GM18508 (cell line): ENCODE results near the gene KCNJ5.

Experiments used
- ATAC-seq: cut with Tn5 transposase; IDR thresholded peaks from one replicate; pipeline ENCODE4 v1.9.1; 2021; ENCODE audit warnings: moderate number of reproducible peaks; ENCODE audit not compliant: insufficient read depth, unreplicated experiment

KCNJ5 gene

DNA sequence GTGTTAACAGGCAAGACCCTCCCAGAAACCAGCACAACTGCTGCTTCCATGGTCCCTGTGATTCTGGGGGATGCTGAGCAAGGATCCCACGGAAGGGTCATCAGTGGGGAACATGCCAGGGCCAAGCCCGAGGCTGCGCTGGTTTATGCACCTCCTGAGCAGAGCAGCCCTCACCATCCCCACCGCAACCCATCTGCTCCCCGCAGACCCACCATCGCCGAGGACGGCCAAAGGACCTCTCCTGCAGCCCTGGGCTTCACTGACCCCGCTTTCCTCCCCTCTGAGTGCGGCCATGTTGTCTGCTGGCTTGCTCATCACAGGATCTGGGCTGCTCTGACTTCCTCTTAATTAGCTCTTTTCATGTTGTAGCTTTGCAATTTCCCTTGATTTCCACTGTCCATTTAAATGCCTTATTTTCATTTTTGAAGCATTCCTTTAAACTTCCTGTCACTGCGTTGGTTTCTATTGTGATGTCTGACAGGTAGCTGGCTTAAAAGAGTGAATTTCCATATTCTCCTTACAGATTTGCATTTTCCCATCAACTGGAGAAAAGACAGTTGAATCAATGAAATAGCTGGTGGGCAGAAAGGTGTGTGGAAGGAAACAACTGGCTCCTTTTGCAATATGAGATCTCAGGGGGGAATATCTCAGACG is 36.7 kb downstream of the KCNJ5 start:
- no peak for ATAC-seq

- peak; percentile 98 for ATAC-seq
These were observed 37.2 kb downstream of the KCNJ5 start for GRCh38 chr11:128928400-128928799.

GRCh38 chr11:128929468-128929867 is 38.3 kb downstream of the KCNJ5 start:
- no peak for ATAC-seq

DNA sequence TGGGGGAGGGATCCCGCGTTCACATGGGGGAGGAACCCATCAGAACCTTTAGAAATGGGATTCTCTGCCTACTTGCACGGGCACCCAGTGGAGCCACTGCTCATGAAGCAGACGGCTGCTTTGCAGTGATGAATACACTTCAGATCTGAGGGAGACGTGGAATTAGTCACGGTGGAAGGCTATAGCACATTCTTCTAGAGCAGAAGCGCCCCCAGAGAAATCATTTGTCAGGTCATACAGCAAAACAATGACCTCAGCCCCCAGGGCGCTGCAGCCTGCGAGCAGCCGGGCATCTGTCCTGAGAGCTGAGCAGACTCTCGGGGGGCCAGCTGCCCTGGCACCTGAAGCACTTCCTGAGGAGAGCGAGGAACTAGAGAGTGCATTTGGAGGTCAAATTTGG is 38.8 kb downstream of the KCNJ5 start:
- no peak for ATAC-seq

DNA sequence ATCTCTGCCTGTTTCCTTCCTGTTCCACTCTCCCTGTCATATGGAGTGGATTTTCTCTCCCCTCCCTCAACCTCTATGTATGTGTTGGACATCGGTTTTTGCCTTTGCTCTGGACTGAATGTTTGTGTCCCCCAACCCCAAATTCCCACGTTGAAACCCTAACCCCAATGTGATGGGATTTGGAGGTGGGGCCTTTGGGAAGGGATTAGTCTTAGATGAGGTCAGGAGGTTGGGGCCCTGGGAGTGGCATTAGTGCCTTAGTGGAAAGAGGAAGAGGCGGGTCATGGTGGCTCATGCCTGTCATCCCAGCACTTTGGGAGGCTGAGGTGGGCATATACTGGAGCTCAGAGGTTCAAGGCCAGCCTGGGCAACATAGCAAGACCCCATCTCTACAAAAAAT is 39.9 kb downstream of the KCNJ5 start:
- no peak for ATAC-seq

GRCh38 chr11:128931668-128932067 is 40.5 kb downstream of the KCNJ5 start:
- ATAC-seq: no peak

DNA sequence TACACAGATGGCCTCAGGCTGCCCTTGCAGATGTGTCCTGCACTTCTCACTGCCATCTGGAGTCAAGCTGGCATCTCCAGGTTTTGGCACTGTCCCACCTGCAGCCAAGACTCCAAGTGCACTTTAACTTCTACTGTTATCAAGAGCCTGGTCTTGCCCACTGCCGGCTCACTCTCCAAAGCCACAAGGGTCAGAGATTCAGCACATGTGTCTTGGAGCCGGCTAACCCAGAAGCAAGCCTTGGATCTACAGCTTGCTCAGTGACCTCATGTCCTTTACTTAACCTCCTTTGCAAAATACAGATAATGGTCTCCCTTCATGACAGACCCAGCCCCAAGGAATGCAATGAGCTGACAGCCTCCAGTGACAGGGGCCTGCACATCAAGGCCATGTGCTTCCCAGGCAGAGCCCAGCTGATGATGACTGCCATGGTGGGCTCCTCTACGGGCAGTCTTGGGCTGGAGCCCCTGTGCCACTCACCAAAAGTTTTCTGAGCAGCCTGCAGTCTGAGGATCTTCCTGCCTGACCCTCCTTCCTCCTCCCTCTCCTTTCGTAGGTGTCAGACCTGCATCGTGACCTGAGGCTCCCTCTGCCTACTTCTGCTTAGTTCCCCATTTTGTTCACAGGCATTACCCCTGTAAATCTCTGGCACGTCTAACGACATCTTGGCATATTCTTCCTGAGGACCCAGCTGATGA is 42.5 kb downstream of the KCNJ5 start:
- no peak for ATAC-seq

DNA sequence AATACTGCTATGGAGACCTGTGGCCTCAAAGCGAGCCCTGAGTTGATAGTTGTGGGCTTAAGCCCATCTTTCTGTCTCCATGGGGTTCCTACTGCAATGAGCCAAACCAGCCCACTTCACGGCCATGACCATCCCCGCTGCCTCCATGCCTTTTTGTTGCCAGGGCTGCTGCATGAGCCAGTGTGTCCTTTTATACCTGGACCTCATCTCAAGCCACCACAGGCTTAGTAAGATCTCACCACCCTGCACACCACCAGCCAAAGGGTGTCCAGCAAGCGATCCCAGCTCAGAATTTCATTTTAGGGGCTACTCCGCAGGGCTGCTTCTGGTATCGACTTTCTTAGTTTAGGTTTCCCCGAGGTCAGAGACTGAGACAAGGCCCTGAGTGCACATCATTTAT is 43.2 kb downstream of the KCNJ5 start:
- no peak for ATAC-seq

- no peak for ATAC-seq
These were observed 43.8 kb downstream of the KCNJ5 start for GRCh38 chr11:128934926-128935325.

GRCh38 chr11:128936606-128937251 is 45.6 kb downstream of the KCNJ5 start:
- no peak for ATAC-seq

DNA sequence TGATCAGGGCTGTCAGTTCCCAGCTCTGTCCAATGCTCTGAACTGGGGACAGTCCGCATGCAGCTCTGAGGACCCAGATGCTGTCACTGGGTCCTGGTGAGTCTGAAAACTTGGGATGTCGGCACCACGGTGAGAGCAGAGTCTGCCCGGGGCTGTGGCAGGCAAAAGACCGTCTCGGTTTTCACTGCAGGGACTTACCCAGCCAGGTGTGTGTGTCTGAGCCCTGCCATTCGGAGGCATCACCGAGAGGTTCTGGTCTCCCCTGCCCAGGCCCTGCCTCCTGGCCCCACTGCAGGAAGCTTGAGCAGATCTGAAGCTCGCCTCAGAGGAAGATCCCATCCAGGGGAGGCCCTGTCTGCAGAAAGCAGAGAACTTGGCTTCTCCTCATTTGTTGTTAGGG is 46.3 kb downstream of the KCNJ5 start:
- no peak for ATAC-seq

DNA sequence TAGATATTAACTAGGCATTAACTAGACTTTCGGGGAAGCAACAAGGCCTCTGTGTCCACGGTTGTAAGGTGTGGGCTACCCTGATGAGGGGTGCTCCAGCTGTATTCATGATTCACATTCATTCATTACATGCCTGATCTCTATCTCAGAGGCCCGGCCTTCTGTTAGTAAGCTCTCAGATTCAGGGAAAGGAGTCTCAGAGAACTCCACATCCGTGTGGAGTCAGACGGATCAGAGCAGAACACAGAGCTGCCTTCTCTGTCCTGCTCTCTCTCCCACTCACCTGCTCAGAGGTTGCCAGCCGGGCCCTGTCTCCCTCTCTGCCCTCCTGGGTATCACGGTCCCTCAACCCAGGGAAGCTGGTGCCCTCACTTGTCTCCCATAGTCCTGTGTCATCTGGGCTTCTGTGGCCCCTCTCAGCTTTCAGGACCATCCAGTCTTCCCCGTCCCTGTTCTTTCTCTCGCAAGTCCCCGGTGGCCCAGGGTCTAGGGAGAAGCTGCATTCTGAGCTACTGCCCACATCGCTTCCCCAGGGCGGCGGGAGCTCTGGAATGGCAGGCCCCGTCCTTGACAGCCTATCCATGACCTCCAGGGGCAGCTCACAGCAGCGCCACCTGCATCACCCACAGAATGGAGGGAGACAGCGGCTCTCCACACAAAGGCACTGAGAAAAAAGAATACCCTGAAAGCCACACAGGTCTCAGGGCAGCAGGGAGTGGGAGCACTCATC is 47.2 kb downstream of the KCNJ5 start:
- ATAC-seq: no peak

DNA sequence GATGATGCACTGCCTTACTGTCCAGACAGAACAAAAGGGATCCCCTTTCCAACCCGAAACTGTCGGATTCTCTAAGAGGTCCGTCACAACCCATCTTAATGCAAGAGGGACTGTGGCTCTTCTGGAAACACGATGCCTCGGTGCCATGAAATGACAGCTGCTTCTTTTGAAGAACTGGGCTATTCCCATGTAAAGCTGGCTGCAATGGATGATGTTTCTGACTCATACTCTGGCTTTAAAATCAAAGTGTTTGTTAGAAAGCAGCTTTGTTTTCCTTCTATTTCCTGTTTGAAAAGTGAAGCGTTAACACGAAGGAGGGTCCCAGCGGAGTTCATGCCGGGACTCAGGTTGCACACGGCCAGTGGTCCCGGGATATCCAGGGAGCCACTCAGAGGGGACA is 48.4 kb downstream of the KCNJ5 start:
- ATAC-seq: no peak

GRCh38 chr11:128940156-128940555 is 49.0 kb downstream of the KCNJ5 start:
- no peak for ATAC-seq

DNA sequence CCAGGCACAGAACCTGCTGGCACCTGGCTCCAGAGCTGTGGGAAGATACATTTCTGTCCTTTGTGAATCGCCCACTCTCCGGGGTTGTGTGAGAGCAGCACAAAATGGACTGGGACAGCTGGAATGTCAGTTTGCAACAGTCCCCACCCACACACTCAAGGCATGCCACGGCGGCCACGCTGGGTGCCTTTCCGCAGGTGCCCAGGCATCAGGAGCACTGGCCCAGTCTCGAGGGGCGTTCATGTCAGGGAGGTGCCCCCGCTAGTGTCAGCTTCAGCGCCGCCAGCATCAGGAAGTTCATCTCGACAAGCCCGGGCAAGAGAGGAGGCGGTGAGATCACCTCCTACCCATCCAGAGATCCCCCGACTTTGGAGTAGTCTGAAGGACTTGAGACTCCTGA is 49.4 kb downstream of the KCNJ5 start:
- ATAC-seq: no peak

DNA sequence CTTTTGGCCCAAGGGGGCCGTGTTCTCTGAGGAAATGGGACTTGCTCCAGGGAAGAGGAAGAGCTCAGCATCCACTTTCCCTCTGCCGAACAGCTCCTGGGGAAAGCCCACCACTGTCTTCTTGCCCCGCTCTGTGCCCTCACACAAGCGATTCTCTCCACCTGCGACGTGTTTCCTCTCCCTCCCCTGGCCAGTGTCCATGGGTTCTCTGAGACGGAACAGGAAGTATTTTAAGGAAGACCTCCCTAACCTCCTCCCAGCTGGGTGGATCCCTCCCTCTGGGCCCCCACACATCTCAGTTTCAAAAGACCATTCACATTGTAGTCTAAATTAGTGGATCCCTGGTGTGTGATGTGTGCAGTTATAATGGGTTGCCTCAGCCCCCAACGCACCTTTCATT is 50.0 kb downstream of the KCNJ5 start:
- ATAC-seq: no peak

DNA sequence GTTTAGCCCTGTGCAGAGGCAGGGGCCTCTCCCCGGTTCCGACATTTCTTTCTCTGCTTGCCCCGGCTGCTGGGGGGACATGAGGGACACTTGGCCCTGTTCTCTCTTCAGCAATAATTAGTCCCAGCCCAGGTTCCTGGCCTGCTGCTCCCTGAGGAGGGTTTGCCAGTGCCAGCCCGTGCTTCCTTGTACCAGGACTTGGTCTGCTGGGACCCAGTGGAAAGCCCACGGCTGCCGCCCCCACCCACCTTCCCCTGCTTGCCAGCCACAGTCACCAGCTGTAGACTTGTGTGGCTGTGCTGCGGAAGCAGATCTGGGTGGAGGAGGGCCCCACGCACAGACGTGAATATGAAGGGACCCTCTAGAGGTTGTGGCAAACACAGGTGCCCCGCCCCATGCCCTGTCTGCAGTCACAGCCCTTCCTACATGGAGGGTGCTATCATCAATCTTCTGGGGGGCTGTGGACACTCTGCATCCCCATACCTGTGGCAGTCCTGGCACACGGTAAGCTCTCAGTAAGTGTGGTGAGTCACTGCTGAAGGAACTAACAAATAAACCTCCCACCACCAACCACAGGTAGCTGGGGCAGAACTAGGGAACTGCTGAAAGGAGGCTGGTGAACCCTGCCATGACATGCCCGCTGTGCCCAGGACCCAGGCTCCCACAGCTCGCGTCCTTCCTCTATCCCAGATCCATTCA is 50.6 kb downstream of the KCNJ5 start:
- ATAC-seq: no peak

- ATAC-seq: no peak
These were observed 51.1 kb downstream of the KCNJ5 start for GRCh38 chr11:128942272-128942612.

DNA sequence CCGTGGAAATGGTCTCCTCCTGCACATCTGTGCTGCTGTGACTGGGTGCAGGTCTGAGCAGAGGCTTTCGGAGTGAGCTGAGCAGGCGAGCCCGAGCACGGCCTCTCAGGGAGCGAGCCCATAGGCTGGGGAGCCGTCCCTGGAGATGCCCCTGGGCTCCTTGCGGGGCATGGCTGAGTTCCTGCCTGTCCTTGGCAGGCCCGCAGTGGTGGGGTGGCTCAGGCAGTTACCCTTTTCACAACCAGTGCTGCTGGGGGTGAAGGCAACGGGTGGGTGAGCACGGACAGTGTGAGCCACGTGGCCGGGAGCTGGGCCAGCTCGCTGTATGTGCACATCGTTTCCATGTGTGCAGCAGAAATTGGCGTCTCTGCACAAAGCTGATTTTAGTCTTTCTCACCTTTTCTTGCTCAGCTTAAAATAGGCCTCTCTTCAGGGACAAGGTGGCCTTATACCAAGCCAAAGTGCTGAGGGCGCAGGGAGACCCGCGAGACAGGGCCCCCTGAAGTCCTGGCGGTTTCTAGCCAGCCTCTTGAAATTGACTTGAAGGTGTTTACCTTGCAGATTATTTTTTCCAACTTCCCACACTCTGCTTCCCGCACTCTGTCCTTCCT is 51.8 kb downstream of the KCNJ5 start, which contains the start of gene TP53AIP1:
TSS of gene TP53AIP1 (minus strand) at position 55 of the 611 bp plus-strand sequence. CDS start 5,053 bp downstream, outside the sequence.
- ATAC-seq: no peak

GRCh38 chr11:128943428-128943976 is 52.3 kb downstream of the KCNJ5 start:
- no peak for ATAC-seq
